ENCODE results near the gene ASF1B.

The ASF1B gene

DNA sequence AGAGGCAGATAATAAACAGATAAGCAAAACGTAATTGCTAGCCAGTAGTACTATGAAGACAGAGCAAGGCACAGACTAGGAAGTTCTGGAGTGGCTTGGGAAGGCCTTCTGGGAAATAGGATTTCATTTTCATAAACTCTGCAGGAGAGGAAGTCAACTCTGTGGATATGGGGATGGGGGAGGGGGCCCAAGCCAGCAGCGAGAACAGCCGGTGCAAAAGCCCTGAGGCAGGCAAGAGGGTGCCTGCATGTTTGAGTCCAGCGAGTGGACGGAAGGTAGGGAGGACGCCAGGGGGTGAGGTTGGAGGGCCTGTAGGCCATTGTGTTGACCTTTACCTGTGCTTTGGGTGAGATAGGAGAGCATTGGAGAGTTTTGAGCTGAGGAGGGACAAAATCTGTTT is 9.0 kb upstream of the ASF1B start:
- Histone ChIP-seq H3K36me3 (ENCODE audit: low read length) (no peaks in the 10 kb centered on the region), H3K27ac (ENCODE audit: low read depth, low read length) (no peak overlapping the region), H3K4me2 (ENCODE audit: low read depth, low read length, poor library complexity, severe bottlenecking) (no peak overlapping the region), H3K9me2 (replicated peaks; ENCODE audit: insufficient read depth, low read length) (no peaks in the 10 kb centered on the region), H3K79me2 (ENCODE audit: insufficient read depth, low read length) (no peaks in the 10 kb centered on the region), H2AFZ (ENCODE audit: low read depth, low read length, severe bottlenecking) (no peak overlapping the region), H3K27me3 (ENCODE audit: low read length) (no peaks in the 10 kb centered on the region), H3K9ac (ENCODE audit: low read length) (no peak overlapping the region), H3K9me3 (ENCODE audit: insufficient read depth, low read length) (no peaks in the 10 kb centered on the region), H3F3A (ENCODE audit: insufficient read depth) (no peaks in the 10 kb centered on the region), H3K4me3 (ENCODE audit: insufficient read depth, low read length, poor library complexity, severe bottlenecking) (no peak overlapping the region), H4K20me1 (ENCODE audit: low read depth, low read length) (no peaks in the 10 kb centered on the region; the same call in 1 of the 2 replicates)
- TF ChIP-seq EZH2phosphoT487 (conservative IDR thresholded peaks at IDR 0.05; ENCODE audit: low read length) = no peak
- TF ChIP-seq, protein P1, sequence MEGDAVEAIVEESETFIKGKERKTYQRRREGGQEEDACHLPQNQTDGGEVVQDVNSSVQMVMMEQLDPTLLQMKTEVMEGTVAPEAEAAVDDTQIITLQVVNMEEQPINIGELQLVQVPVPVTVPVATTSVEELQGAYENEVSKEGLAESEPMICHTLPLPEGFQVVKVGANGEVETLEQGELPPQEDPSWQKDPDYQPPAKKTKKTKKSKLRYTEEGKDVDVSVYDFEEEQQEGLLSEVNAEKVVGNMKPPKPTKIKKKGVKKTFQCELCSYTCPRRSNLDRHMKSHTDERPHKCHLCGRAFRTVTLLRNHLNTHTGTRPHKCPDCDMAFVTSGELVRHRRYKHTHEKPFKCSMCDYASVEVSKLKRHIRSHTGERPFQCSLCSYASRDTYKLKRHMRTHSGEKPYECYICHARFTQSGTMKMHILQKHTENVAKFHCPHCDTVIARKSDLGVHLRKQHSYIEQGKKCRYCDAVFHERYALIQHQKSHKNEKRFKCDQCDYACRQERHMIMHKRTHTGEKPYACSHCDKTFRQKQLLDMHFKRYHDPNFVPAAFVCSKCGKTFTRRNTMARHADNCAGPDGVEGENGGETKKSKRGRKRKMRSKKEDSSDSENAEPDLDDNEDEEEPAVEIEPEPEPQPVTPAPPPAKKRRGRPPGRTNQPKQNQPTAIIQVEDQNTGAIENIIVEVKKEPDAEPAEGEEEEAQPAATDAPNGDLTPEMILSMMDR (IDR thresholded peaks at IDR 0.05; ENCODE audit: insufficient read depth, low read length, poor library complexity, severe bottlenecking) = no peak

DNA sequence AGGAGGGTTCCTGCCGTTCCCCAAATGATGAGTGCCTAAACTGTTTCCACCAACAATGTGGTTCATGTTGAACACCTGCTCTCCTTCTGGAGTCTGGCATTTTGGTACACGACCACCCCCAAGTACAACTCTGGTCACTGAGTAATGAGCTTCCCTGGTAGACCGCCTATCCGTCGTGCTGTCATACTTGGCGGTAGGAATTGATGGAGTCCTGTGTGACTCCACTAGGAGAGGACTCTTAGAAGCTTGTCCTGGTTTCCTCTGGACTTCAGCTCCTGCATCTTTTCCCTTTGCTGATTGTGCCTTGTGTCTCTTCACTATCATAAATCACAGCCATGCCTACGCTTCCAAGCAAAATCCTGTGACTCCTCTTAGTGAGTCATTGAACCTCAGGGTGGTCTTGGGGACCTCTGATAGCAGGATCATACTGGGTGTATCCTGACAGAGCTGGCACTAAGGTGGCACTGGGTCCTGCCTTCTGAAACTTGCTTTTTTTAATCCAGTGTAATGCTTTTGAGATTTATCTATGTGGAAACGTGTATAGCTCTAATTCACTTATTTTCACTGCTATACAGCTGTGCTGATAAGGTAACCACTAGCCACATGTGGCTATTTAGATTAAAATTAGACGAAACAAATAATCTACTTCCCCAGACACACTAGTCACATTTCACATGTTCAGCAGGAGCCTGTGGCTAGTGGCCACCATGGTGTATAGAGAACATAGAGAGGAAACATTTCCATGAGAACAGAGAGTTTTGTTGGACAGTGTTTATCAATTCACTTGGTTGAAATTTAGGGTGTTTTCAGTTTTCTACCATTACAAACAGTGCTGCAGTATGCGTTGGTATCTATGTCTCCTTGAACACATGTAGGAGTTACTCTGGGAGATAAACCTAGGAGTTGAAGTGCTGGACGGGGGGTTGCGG is 6.1 kb upstream of the ASF1B start:
- H3K79me2 ChIP-seq (ENCODE audit: insufficient read depth, low read length) = peaks cover 1% of the 10 kb centered on the region
- H3K9ac ChIP-seq (ENCODE audit: low read length) = no peak overlapping the region
- H3K4me2 ChIP-seq (ENCODE audit: low read depth, low read length, poor library complexity, severe bottlenecking) = no peak overlapping the region

DNA sequence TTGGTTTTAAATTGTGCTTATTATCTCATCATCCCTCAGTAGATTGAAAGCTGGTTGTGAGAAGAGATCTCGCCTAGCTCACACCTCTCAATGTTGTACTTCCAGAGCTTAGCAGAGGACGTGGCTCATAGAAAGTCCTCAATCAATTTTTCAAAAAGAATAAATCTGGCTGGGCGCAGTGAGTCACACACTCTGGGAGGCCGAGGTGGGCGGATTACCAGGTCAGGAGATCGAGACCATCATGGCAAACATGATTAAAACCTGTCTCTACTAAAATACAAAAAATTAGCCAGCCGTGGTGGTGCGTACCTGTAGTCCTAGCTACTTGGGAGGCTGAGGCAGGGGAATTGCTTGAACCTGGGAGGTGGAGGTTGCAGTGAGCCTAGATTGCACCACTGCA is 4.7 kb upstream of the ASF1B start:
- Histone ChIP-seq H3K27ac (ENCODE audit: low read depth, low read length) (no peak overlapping the region), H4K20me1 (ENCODE audit: low read depth, low read length) (no peaks in the 10 kb centered on the region; the same call in 1 of the 2 replicates), H3K36me3 (ENCODE audit: low read length) (no peaks in the 10 kb centered on the region), H3K9me3 (ENCODE audit: insufficient read depth, low read length) (no peaks in the 10 kb centered on the region), H2AFZ (ENCODE audit: low read depth, low read length, severe bottlenecking) (no peak overlapping the region), H3K4me3 (ENCODE audit: insufficient read depth, low read length, poor library complexity, severe bottlenecking) (no peak overlapping the region), H3K9me2 (replicated peaks; ENCODE audit: insufficient read depth, low read length) (no peaks in the 10 kb centered on the region), H3K4me2 (ENCODE audit: low read depth, low read length, poor library complexity, severe bottlenecking) (no peak overlapping the region), H3F3A (ENCODE audit: insufficient read depth) (no peaks in the 10 kb centered on the region), H3K9ac (ENCODE audit: low read length) (no peak overlapping the region), H3K79me2 (ENCODE audit: insufficient read depth, low read length) (peaks cover 6% of the 10 kb centered on the region), H3K27me3 (ENCODE audit: low read length) (no peaks in the 10 kb centered on the region)
- no peak for TF ChIP-seq EZH2phosphoT487 (conservative IDR thresholded peaks at IDR 0.05; ENCODE audit: low read length)

More for the DNA sequence above, 6.1 kb upstream of the ASF1B start:
- no peaks in the 10 kb centered on the region for H3F3A ChIP-seq (ENCODE audit: insufficient read depth)
- no peaks in the 10 kb centered on the region for H3K9me2 ChIP-seq (replicated peaks; ENCODE audit: insufficient read depth, low read length)
- H2AFZ ChIP-seq (ENCODE audit: low read depth, low read length, severe bottlenecking) = no peak overlapping the region
- H3K27ac ChIP-seq (ENCODE audit: low read depth, low read length) = no peak overlapping the region
- TF ChIP-seq, protein P1 (IDR thresholded peaks at IDR 0.05; ENCODE audit: insufficient read depth, low read length, poor library complexity, severe bottlenecking) = no peak
- no peak for TF ChIP-seq EZH2phosphoT487 (conservative IDR thresholded peaks at IDR 0.05; ENCODE audit: low read length)
- H4K20me1 ChIP-seq (ENCODE audit: low read depth, low read length) = no peaks in the 10 kb centered on the region; the same call in 1 of the 2 replicates
- H3K36me3 ChIP-seq (ENCODE audit: low read length) = no peaks in the 10 kb centered on the region
- H3K9me3 ChIP-seq (ENCODE audit: insufficient read depth, low read length) = no peaks in the 10 kb centered on the region
- no peak overlapping the region for H3K4me3 ChIP-seq (ENCODE audit: insufficient read depth, low read length, poor library complexity, severe bottlenecking)
- no peaks in the 10 kb centered on the region for H3K27me3 ChIP-seq (ENCODE audit: low read length)

DNA sequence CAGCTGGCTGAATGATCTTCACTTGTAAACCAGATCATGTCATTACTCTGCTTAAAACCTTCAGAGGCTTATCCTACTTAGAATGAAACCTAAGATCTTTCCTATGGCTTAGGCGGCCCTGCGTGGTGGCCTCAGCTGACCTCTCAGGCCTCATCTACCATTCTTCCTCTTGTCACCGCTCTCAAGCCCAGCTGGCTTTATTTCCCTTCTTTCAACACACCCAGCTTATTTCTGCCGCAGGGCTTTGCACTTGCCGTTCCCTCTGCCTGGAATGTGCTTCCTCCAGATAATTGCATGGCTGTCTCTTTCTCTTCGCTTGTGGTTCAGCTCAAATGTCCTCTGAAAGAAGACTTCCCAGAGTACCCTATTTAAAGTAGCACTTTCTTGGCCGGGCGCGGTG is 3.6 kb upstream of the ASF1B start:
- Histone ChIP-seq H3K4me2 (ENCODE audit: low read depth, low read length, poor library complexity, severe bottlenecking) (no peak overlapping the region), H3F3A (ENCODE audit: insufficient read depth) (no peaks in the 10 kb centered on the region), H2AFZ (ENCODE audit: low read depth, low read length, severe bottlenecking) (no peak overlapping the region), H3K79me2 (ENCODE audit: insufficient read depth, low read length) (peaks cover 17% of the 10 kb centered on the region), H3K4me3 (ENCODE audit: insufficient read depth, low read length, poor library complexity, severe bottlenecking) (no peak overlapping the region), H3K9me2 (replicated peaks; ENCODE audit: insufficient read depth, low read length) (no peaks in the 10 kb centered on the region), H3K9ac (ENCODE audit: low read length) (no peak overlapping the region), H3K27ac (ENCODE audit: low read depth, low read length) (no peak overlapping the region), H3K36me3 (ENCODE audit: low read length) (no peaks in the 10 kb centered on the region), H3K27me3 (ENCODE audit: low read length) (no peaks in the 10 kb centered on the region), H4K20me1 (ENCODE audit: low read depth, low read length) (no peaks in the 10 kb centered on the region), H3K9me3 (ENCODE audit: insufficient read depth, low read length) (no peaks in the 10 kb centered on the region)
- no peak for TF ChIP-seq EZH2phosphoT487 (conservative IDR thresholded peaks at IDR 0.05; ENCODE audit: low read length)
- TF ChIP-seq, protein P1 (IDR thresholded peaks at IDR 0.05; ENCODE audit: insufficient read depth, low read length, poor library complexity, severe bottlenecking) = no peak
